ENCODE measurements around the gene HSPA4L. TPM values are rescaled to one million over a fixed set of nuclear protein-coding genes. Genes with fewer than 3 reads are reported as not detected.
A peak's percentile ranks its signal among the peaks of the same experiment; 100 is the strongest.

Gene HSPA4L
- total RNA-seq, 1 donor from 2014 or later: 3.0 TPM

DNA sequence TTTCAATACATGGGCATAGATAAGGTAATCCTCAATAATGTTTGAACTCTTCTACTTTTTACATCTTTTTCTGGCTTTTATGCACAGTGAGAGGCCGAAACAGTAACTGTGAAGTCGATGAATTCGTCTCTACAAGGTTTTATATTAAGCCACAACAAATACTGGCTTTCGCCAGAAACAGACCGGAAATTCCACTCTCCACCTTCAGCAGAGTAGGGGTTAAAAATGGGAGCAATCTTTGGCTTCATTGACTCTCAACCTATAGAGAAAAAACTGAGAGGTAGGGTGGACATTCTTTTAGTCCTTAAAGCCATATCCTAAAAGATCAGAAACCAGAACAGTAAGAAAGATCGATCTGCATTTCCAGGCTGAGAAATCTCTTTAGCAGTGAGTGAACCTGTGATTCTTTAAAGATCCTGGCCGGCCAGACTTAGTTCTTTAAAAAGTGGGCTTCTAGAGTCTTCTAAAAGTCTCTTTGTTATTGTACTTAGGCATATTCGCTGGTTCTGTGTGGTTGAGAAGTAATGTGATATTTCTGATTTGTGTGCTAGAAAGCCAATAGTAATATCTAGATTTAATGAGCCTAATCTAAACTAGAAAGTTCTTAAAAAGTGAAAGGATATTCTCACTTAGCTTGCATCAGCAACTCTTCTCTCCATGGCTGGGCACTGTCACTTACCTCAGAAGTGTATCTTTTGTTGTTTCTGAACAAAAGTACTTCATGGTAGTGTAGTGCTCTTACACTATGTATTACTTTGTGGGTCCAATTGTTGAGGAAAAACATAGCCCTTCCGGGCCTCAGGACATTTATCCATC, 2.0 kb downstream of the HSPA4L start:
- intact Hi-C loops (cut with DNase I): no loop called here
- ATAC-seq (no peak), DNase-seq (no peak)
- TF ChIP-seq, protein P1, sequence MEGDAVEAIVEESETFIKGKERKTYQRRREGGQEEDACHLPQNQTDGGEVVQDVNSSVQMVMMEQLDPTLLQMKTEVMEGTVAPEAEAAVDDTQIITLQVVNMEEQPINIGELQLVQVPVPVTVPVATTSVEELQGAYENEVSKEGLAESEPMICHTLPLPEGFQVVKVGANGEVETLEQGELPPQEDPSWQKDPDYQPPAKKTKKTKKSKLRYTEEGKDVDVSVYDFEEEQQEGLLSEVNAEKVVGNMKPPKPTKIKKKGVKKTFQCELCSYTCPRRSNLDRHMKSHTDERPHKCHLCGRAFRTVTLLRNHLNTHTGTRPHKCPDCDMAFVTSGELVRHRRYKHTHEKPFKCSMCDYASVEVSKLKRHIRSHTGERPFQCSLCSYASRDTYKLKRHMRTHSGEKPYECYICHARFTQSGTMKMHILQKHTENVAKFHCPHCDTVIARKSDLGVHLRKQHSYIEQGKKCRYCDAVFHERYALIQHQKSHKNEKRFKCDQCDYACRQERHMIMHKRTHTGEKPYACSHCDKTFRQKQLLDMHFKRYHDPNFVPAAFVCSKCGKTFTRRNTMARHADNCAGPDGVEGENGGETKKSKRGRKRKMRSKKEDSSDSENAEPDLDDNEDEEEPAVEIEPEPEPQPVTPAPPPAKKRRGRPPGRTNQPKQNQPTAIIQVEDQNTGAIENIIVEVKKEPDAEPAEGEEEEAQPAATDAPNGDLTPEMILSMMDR (IDR thresholded peaks at IDR 0.05): no peak
- H3K4me1 ChIP-seq: peaks cover 8% of the 10 kb centered on the region
- H3K27ac ChIP-seq: no peak overlapping the region
- no peaks in the 10 kb centered on the region for H3K36me3 ChIP-seq
- H3K4me3 ChIP-seq: no peak overlapping the region
- no peaks in the 10 kb centered on the region for H3K9me3 ChIP-seq
- no peaks in the 10 kb centered on the region for H3K27me3 ChIP-seq (ENCODE audit: low read depth)

DNA sequence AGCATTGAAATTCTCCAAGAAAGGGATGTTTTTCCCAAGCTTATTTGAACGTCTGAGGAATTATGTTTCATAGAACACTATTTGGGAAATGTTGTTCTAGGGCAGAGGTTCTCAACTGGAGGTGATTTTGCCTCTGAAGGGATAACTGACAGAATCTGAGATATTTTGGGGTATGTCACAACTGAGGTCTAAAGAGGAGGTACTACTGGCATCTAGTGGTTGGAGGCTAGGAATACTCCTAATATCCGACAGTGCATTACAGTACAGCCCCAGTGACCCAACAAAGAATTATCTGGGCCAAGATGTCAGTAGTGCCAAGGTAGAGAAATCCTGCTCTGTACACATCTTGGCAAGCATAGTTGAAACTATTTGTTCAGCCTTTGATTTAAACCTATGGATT, 6.4 kb downstream of the HSPA4L start:
- no peaks in the 10 kb centered on the region for H3K36me3 ChIP-seq
- H3K9me3 ChIP-seq: no peaks in the 10 kb centered on the region
- TF ChIP-seq, protein P1 (IDR thresholded peaks at IDR 0.05): peak; percentile 19
- intact Hi-C loops (cut with DNase I): no loop called here
- H3K27me3 ChIP-seq (ENCODE audit: low read depth): no peaks in the 10 kb centered on the region
- no peak for DNase-seq
- no peaks in the 10 kb centered on the region for H3K4me1 ChIP-seq
- ATAC-seq: peak; percentile 41 to 46
- H3K4me3 ChIP-seq: no peak overlapping the region
- H3K27ac ChIP-seq: no peak overlapping the region

DNA sequence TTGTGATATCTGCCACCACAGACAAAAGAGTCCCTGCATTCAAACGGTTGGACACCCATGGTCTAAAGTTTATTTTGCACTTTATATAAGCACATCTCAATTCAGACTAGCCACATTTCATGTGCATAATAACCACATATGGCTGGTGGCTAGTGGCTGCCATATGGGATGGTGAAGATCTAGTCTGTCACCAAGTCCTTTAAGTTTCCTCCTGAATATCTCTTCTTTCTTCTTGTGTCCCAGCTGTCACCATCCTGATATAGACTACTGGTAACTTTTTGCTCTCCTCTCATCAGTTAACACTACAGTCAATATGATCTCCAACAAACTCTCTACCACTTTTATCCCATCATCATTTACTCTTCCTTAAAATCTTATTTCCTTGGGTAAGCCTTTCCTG, 9.3 kb downstream of the HSPA4L start:
- H3K9me3 ChIP-seq: no peaks in the 10 kb centered on the region

DNA sequence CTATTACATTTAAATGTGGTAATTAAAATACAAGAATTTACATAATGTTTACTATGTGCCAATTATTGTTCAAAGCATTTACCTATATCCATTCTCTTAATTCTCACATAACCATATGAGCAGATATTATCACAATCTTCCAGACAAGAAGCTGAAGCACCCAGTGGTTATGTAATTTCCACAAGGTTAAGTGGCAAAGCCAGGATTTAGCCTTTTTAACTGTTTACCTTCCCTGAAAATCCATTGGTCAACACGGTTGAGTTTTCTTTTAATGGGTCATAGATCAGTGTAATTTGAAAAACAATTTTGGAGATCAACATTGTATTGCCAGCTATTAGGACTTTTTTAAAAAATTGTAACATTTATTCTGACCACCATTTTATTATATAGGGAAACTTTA, 11.4 kb downstream of the HSPA4L start:
- Histone ChIP-seq H3K36me3 (no peaks in the 10 kb centered on the region), H3K4me1 (no peaks in the 10 kb centered on the region), H3K4me3 (no peak overlapping the region), H3K9me3 (no peaks in the 10 kb centered on the region), H3K27me3 (ENCODE audit: low read depth) (no peaks in the 10 kb centered on the region), H3K27ac (no peak overlapping the region)
- intact Hi-C loops (cut with DNase I): no loop called here
- DNase-seq: no peak
- TF ChIP-seq, protein P1 (IDR thresholded peaks at IDR 0.05): no peak
- ATAC-seq: no peak

More for the DNA sequence above, 9.3 kb downstream of the HSPA4L start:
- Histone ChIP-seq H3K36me3 (no peaks in the 10 kb centered on the region), H3K4me3 (no peak overlapping the region), H3K27me3 (ENCODE audit: low read depth) (no peaks in the 10 kb centered on the region), H3K27ac (no peak overlapping the region), H3K4me1 (no peaks in the 10 kb centered on the region)
- TF ChIP-seq, protein P1 (IDR thresholded peaks at IDR 0.05): no peak
- no peak for DNase-seq
- ATAC-seq: no peak
- intact Hi-C loops (cut with DNase I): no loop called here

DNA sequence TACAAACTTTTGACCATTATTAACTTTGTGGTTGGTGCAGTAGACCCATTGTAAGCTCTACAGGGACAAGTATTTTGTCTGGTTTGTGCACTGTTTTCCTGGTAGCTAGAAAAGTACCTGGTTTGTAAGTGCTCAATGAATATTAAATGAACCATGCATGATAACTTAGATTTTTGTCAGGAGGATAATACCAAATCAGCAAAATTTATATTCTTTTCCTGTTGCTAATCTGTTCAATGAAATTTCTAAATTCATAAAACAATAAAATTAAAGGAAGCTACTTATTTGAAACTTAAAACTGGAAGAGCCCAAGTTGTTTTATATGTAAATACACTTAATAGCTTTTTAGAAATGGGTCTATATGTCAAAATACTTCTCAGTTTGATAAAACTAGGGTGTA, 17.6 kb downstream of the HSPA4L start:
- H3K4me3 ChIP-seq: no peak overlapping the region
- H3K27ac ChIP-seq: no peak overlapping the region
- DNase-seq: no peak
- TF ChIP-seq, protein P1 (IDR thresholded peaks at IDR 0.05): no peak
- intact Hi-C loops (cut with DNase I): no loop called here
- H3K4me1 ChIP-seq: no peaks in the 10 kb centered on the region
- ATAC-seq: no peak
- no peaks in the 10 kb centered on the region for H3K9me3 ChIP-seq
- no peaks in the 10 kb centered on the region for H3K27me3 ChIP-seq (ENCODE audit: low read depth)
- H3K36me3 ChIP-seq: no peaks in the 10 kb centered on the region
